SU-DHL-6 (cell line): ENCODE data around the gene ANKRD44.

Source experiments
- CTCF ChIP-seq: fragments of 200-600 bp; sonication (generic); IDR thresholded peaks from one replicate; pipeline ENCODE4 v1.5.1; 2017; ENCODE audit warnings: antibody characterized with exemption, mild to moderate bottlenecking, low read length, moderate library complexity; ENCODE audit not compliant: insufficient read depth, poor library complexity, severe bottlenecking
- EZH2phosphoT487 ChIP-seq: fragments of 200-600 bp; sonication (generic), shearing (Covaris generic); conservative IDR thresholded peaks from 2 replicates; pipeline ENCODE4 v1.6.1; 2018; ENCODE audit warnings: mild to moderate bottlenecking, antibody characterized with exemption, low read length, moderate library complexity, mixed read lengths

- TF ChIP-seq CTCF: no peak
- TF ChIP-seq EZH2phosphoT487: no peak
Observed at GRCh38 chr2:197031803-197032202, 278.8 kb downstream of the ANKRD44 start.
